GM19324 (cell line): ENCODE measurements around the gene OAS2.
A peak's percentile ranks its signal among the peaks of the same experiment; 100 is the strongest.

Experiments
- ATAC-seq: cut with Tn5 transposase; IDR thresholded peaks from one replicate; pipeline ENCODE4 v1.9.1; 2021; ENCODE audit warnings: mild to moderate bottlenecking, moderate library complexity; ENCODE audit not compliant: unreplicated experiment, low FRiP score

The OAS2 gene, protein sequence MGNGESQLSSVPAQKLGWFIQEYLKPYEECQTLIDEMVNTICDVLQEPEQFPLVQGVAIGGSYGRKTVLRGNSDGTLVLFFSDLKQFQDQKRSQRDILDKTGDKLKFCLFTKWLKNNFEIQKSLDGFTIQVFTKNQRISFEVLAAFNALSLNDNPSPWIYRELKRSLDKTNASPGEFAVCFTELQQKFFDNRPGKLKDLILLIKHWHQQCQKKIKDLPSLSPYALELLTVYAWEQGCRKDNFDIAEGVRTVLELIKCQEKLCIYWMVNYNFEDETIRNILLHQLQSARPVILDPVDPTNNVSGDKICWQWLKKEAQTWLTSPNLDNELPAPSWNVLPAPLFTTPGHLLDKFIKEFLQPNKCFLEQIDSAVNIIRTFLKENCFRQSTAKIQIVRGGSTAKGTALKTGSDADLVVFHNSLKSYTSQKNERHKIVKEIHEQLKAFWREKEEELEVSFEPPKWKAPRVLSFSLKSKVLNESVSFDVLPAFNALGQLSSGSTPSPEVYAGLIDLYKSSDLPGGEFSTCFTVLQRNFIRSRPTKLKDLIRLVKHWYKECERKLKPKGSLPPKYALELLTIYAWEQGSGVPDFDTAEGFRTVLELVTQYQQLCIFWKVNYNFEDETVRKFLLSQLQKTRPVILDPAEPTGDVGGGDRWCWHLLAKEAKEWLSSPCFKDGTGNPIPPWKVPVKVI

GRCh38 chr12:112978163-112979040 is at the start of gene OAS2:
Gene OAS2, plus strand, starts transcription at chr12:112978519. Its CDS starts 90 bp downstream, at chr12:112978609.
- peak; percentile 85 for ATAC-seq

GRCh38 chr12:112928978-112929377 is 49.3 kb upstream of the OAS2 start:
- no peak for ATAC-seq

- no peak for ATAC-seq
Measured at GRCh38 chr12:112929715-112930114, 48.6 kb upstream of the OAS2 start.

DNA sequence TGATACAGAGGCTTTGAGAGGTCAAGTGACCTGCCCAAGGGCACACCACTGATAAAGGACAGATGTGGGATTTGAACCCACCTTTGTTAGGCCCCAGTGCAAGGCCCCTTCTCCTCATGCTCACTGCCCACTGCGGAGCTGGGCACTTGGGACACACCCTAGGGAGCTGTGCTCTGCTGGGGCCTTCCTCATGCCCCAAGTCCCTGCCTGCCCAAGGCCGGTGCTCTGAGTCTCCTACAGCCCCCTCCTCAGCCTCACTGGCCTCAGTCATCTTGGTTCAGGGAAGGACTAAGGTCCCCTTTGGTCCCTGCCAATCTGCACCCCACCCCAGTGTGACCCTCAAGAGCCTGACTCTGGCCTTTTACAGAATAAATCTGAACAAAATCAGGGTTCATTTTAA is 48.0 kb upstream of the OAS2 start:
- ATAC-seq, result no peak

DNA sequence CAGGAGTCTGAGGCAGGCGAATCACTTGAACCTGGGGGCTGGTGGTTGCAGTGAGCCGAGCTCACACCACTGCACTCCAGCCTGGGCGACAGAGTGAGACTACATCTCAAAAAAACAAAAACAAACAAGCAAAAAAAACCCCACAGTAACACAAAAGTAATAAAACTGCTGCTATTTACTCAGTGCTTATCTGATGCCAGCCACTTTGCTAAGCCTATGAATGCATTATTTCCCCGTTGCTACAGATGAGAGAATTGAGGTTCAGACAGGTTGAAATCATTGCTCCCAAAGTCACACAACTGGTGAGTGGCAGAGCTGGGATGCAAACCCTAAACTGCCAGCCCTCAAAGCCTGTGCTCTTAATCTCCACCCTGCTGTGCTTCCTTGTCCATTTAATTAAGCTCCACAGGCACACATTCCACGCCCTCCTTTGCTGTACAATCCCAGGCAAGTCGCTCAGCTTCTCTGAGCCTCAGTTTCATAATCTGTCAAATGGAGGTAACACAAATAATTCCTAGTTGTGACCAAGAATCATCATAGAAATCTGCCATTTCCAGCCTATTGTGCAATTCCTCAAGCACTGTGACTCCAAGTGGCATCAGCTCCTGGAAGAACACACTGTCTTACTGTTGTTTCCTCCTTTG is 45.7 kb upstream of the OAS2 start:
- ATAC-seq, result no peak

DNA sequence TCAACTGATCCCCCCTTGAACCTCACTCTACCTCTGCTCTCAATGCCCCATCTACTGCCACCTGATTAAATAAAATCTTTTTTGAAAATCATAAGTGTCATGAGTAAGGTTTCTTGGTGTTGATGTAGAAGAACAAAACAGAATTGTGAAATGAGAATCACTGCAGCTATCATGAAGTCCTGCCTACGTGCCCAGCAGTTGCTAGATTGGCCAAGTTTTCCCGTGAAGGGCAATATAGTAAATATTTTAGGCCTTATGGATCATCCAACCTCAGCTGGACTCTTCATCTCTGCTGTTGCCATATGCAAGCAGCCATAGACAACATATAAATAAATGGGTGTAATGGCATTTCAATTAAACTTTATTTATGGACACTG is 45.2 kb upstream of the OAS2 start:
- ATAC-seq, result no peak

- no peak for ATAC-seq
Measured at GRCh38 chr12:112936264-112936663, 42.1 kb upstream of the OAS2 start.

GRCh38 chr12:112936927-112937326 is 41.4 kb upstream of the OAS2 start:
- no peak for ATAC-seq

- ATAC-seq, result peak; percentile 43
Measured at GRCh38 chr12:112937741-112938719, 40.3 kb upstream of the OAS2 start, which contains the start of gene OAS3. Gene OAS3, plus strand, starts transcription at chr12:112938474. Its CDS starts 57 bp downstream, at chr12:112938531.

DNA sequence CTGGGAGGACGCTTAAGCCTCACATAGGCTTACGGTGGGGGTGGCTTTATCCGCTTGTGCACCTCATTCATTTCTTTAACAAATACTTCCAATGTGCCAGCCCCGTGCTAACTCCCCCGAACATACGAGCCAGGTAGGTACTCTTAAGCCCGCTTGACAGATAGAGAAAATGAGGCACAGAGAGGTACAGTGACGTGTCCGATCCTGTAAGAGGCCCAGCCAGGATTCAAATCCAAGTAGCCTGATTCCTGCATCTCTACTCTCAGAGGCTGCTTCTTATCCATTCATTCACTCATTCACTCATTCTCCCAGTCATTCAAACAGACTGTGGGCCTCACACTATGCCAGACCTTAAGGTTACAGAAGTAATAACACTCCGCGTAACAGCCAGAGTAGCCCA is 39.6 kb upstream of the OAS2 start:
- no peak for ATAC-seq

DNA sequence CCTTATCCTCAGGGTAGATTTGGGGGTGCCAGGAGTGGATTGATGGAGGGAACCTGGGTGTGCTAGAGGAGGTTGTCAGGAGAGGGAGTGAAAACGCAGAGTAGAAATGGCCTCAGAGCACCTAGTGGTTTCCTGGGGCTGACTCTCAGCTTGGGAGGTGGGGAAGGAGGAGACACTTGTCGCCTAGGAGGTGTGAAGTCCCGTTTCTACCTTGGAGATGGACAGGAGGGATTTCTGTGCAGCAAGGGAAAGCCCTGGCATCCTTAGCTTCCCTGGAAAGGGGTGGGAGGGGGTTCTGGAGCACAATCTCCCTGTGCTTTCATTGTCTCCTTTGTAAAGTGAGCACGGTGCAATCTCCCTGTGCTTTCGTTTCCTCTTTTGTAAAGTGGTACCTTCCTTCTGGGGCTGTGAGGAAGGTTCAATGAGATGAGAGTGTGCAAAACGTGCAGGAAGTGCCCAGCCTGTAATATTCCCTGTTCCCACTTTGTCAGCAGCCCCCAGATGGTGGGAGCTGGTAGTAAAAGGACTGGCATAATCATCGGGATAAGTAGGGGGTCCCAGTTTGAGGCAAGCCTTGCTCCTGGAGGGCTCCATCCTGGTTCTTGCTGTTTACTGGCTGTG is 38.4 kb upstream of the OAS2 start:
- ATAC-seq, result peak; percentile 42

DNA sequence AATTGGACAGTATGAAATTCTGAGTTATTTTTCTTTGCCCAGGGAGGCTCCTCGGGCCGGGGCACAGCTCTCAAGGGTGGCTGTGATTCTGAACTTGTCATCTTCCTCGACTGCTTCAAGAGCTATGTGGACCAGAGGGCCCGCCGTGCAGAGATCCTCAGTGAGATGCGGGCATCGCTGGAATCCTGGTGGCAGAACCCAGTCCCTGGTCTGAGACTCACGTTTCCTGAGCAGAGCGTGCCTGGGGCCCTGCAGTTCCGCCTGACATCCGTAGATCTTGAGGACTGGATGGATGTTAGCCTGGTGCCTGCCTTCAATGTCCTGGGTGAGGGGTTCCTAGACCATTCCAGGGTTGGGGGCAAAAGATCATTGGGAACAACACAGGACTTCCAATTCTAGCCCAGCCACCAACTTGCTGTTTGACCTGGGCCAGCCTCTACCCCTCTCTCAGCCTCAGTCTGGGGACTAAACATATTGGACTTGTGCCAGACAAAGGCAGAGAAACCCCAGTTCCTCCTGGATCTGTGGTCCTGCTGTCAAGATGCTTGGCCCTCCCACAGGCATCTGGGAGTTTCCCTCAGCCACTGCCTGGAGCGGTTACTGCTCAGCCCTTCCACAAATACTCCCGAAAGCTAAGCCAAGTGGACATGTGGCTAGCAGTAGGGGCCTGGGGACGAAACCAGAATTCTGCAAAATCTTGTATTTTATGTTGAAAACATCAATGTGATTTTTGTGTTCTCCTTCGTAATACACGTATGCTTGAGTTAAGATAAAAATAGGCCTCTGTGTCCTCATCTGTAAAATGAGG is 36.6 kb upstream of the OAS2 start:
- ATAC-seq, result no peak

GRCh38 chr12:112942572-112942971 is 35.7 kb upstream of the OAS2 start:
- ATAC-seq, result no peak

- no peak for ATAC-seq
Measured at GRCh38 chr12:112944024-112944690, 34.2 kb upstream of the OAS2 start.

- ATAC-seq, result no peak
Measured at GRCh38 chr12:112945515-112945914, 32.8 kb upstream of the OAS2 start.

DNA sequence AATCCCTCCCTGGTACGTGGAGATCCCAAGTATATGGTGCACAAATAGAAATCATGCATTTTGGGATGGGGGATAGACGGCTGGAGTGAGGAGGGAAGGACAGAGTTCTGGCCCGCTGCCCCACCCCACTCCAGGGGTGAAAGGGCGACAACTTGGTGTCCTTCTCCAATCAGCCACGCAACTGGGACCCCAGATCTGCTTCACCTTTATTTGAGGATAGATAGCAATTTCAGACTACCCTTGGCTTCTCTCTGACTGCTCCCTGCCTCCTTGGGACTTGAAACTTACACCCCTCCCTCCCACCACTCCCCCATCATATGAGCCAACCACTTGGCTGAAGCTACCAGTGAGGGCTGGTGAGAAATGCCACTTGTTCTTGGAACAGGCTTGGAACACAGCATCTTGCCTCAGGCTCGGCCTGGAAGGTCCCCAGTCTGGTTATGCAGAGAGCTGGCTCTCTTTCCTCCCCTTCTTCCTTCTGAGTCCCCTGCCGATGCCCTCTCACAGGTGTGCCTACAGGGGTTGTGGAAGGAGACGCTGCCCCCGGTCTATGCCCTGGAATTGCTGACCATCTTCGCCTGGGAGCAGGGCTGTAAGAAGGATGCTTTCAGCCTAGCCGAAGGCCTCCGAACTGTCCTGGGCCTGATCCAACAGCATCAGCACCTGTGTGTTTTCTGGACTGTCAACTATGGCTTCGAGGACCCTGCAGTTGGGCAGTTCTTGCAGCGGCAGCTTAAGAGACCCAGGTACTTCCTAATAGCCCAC is 31.9 kb upstream of the OAS2 start:
- no peak for ATAC-seq

GRCh38 chr12:112947314-112947713 is 31.0 kb upstream of the OAS2 start:
- ATAC-seq, result no peak
